A549 (cell line): ENCODE results near the gene OR6B3.

Source experiments
- CEBPB ChIP-seq, 2 experiments: fragments of >200 bp in 1 of 2; sonication (Bioruptor Twin) in 1 of 2; formaldehyde crosslinking in 1 of 2; IDR thresholded peaks; 2 replicates each; pipeline ENCODE4 v1.6.1; 2012 to 2016
- EP300 ChIP-seq, 2 experiments: fragments of >200 bp; sonication (Bioruptor Twin); formaldehyde crosslinking; IDR thresholded peaks; 2 replicates in 1 of 2; 3 replicates in 1 of 2; pipeline ENCODE4 v1.6.1; 2016 to 2017
- ESRRA ChIP-seq: fragments of 150-350 bp; IDR thresholded peaks from 2 replicates; pipeline ENCODE4 v1.6.1; 2014; ENCODE audit warnings: mild to moderate bottlenecking, low read length, borderline replicate concordance
- HDAC2 ChIP-seq: fragments of 200-600 bp; sonication (generic); IDR thresholded peaks from 2 replicates; pipeline ENCODE4 v1.6.1; 2016
- HOXB13 ChIP-seq: fragments of 250-450 bp; sonication (Bioruptor Pico); IDR thresholded peaks from 2 replicates; pipeline ENCODE4 v1.5.0; 2020; ENCODE audit warnings: low read depth, mild to moderate bottlenecking, moderate library complexity
- JUNB ChIP-seq: fragments of >200 bp; sonication (Bioruptor Twin); formaldehyde crosslinking; IDR thresholded peaks from 2 replicates; pipeline ENCODE4 v1.6.1; 2016
- NFE2L2 ChIP-seq: fragments of 150-350 bp; conservative IDR thresholded peaks from 2 replicates; pipeline ENCODE4 v1.6.1; 2014; ENCODE audit warnings: low read length
- RCOR1 ChIP-seq: fragments of 150-350 bp; IDR thresholded peaks from 2 replicates; pipeline ENCODE4 v1.6.1; 2014; ENCODE audit warnings: antibody characterized with exemption, low read length, low read depth
- TF ChIP-seq, protein P1 (sequence below): fragments of >200 bp; sonication (Bioruptor Twin); formaldehyde crosslinking; IDR thresholded peaks from 3 replicates; pipeline ENCODE4 v1.5.1; 2016
- TF ChIP-seq, protein P2 (sequence below): fragments of 450-650 bp; IDR thresholded peaks from 2 replicates; pipeline ENCODE4 v1.6.1; 2014; ENCODE audit warnings: antibody characterized with exemption
- TF ChIP-seq, protein P3 (sequence below): fragments of 200-600 bp; sonication (generic); IDR thresholded peaks from 2 replicates; pipeline ENCODE4 v1.6.1; 2016; ENCODE audit warnings: antibody characterized with exemption, mild to moderate bottlenecking, moderate library complexity

DNA sequence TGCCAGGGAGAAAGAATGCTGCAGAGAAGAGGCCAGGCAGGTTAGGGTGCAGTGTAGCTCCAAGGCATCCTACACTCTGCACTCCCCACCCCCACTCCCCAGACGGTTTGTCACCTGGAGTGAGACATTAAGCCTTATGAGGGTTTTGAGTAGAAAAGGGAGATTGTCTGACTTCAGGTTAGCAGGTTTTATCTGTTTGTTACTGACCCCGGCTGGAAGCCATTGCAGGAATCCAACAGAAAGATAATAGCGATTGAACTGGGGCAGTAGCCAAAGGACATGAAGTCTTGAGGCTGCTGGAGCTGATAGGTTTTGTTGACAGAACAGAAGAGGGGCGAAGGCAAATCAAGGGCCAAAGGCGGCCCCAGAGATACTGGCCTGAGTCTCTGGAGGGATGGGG lies 36.0 kb upstream of the OR6B3 start:
- TF ChIP-seq RCOR1: no peak
- no peak for TF ChIP-seq HDAC2
- TF ChIP-seq JUNB: no peak
- TF ChIP-seq, protein P1, sequence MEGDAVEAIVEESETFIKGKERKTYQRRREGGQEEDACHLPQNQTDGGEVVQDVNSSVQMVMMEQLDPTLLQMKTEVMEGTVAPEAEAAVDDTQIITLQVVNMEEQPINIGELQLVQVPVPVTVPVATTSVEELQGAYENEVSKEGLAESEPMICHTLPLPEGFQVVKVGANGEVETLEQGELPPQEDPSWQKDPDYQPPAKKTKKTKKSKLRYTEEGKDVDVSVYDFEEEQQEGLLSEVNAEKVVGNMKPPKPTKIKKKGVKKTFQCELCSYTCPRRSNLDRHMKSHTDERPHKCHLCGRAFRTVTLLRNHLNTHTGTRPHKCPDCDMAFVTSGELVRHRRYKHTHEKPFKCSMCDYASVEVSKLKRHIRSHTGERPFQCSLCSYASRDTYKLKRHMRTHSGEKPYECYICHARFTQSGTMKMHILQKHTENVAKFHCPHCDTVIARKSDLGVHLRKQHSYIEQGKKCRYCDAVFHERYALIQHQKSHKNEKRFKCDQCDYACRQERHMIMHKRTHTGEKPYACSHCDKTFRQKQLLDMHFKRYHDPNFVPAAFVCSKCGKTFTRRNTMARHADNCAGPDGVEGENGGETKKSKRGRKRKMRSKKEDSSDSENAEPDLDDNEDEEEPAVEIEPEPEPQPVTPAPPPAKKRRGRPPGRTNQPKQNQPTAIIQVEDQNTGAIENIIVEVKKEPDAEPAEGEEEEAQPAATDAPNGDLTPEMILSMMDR: no peak
- TF ChIP-seq, protein P2, sequence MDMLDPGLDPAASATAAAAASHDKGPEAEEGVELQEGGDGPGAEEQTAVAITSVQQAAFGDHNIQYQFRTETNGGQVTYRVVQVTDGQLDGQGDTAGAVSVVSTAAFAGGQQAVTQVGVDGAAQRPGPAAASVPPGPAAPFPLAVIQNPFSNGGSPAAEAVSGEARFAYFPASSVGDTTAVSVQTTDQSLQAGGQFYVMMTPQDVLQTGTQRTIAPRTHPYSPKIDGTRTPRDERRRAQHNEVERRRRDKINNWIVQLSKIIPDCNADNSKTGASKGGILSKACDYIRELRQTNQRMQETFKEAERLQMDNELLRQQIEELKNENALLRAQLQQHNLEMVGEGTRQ: no peak
- no peak for TF ChIP-seq CEBPB (IDR thresholded peaks at IDR 0.05)
- no peak for TF ChIP-seq ESRRA
- no peak for TF ChIP-seq EP300 (IDR thresholded peaks at IDR 0.05)
- TF ChIP-seq HOXB13 (CRISPR knock-in tag): no peak
- TF ChIP-seq, protein P3, sequence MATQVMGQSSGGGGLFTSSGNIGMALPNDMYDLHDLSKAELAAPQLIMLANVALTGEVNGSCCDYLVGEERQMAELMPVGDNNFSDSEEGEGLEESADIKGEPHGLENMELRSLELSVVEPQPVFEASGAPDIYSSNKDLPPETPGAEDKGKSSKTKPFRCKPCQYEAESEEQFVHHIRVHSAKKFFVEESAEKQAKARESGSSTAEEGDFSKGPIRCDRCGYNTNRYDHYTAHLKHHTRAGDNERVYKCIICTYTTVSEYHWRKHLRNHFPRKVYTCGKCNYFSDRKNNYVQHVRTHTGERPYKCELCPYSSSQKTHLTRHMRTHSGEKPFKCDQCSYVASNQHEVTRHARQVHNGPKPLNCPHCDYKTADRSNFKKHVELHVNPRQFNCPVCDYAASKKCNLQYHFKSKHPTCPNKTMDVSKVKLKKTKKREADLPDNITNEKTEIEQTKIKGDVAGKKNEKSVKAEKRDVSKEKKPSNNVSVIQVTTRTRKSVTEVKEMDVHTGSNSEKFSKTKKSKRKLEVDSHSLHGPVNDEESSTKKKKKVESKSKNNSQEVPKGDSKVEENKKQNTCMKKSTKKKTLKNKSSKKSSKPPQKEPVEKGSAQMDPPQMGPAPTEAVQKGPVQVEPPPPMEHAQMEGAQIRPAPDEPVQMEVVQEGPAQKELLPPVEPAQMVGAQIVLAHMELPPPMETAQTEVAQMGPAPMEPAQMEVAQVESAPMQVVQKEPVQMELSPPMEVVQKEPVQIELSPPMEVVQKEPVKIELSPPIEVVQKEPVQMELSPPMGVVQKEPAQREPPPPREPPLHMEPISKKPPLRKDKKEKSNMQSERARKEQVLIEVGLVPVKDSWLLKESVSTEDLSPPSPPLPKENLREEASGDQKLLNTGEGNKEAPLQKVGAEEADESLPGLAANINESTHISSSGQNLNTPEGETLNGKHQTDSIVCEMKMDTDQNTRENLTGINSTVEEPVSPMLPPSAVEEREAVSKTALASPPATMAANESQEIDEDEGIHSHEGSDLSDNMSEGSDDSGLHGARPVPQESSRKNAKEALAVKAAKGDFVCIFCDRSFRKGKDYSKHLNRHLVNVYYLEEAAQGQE: no peak
- TF ChIP-seq NFE2L2: no peak
